K562 (cell line): Measurements from ENCODE around the gene PPIA. TPM values are rescaled to one million over a fixed set of nuclear protein-coding genes. Genes with fewer than 3 reads are reported as not detected.

Source experiments
- DPF2 ChIP-seq: fragments of 450-650 bp; IDR thresholded peaks from 2 replicates; pipeline ENCODE4 v1.6.1; 2016
- ERF ChIP-seq: fragments of 450-650 bp; formaldehyde crosslinking; IDR thresholded peaks from 2 replicates; pipeline ENCODE4 v1.4.0; 2020; ENCODE audit warnings: mild to moderate bottlenecking, mixed read lengths
- HMGN3 ChIP-seq: IDR thresholded peaks from 2 replicates; pipeline ENCODE4 v1.6.1; 2011; ENCODE audit warnings: borderline replicate concordance, low read depth, mild to moderate bottlenecking, mixed read lengths, low read length; ENCODE audit not compliant: insufficient read length; ENCODE audit errors: extremely low read depth
- MED1 ChIP-seq: sonication (generic); formaldehyde crosslinking; IDR thresholded peaks from 2 replicates; pipeline ENCODE4 v1.8.1; 2023; ENCODE audit warnings: missing genetic modification reagents, borderline replicate concordance
- MEIS2 ChIP-seq: fragments of 450-650 bp; IDR thresholded peaks from 2 replicates; pipeline ENCODE4 v1.6.1; 2014; ENCODE audit warnings: mild to moderate bottlenecking; ENCODE audit not compliant: partially characterized antibody
- MYNN ChIP-seq, 2 experiments: sonication (generic); formaldehyde crosslinking in 1 of 2; IDR thresholded peaks; 2 replicates each; pipeline versions ENCODE4 v1.5.0 to v1.6.1; 2016 to 2020; ENCODE audit warnings: antibody characterized with exemption in 1 of 2, missing genetic modification reagents in 1 of 2
- PTRF ChIP-seq: fragments of 450-650 bp; IDR thresholded peaks from 2 replicates; pipeline ENCODE4 v1.6.1; 2016; ENCODE audit warnings: mild to moderate bottlenecking, missing genetic modification characterization, missing compliant biosample characterization
- RBM22 ChIP-seq: fragments of 200-400 bp; formaldehyde crosslinking; IDR thresholded peaks from 2 replicates; pipeline ENCODE4 v1.6.1; 2018; ENCODE audit warnings: low read length, low read depth; ENCODE audit not compliant: poor library complexity, severe bottlenecking
- SIN3A ChIP-seq, 2 experiments: fragments of 150-350 bp in 1 of 2; IDR thresholded peaks; 2 replicates each; pipeline ENCODE4 v1.6.1; 2011 to 2016; ENCODE audit warnings: borderline replicate concordance in 2 of 2, low read depth in 2 of 2, low read length in 2 of 2, mild to moderate bottlenecking in 2 of 2, moderate library complexity in 2 of 2; ENCODE audit not compliant: control insufficient read depth in 1 of 2
- SIX5 ChIP-seq, 2 experiments: IDR thresholded peaks; 2 replicates each; pipeline ENCODE4 v1.6.1; 2011; ENCODE audit warnings: low read length in 2 of 2, borderline replicate concordance in 1 of 2, low read depth in 1 of 2, mild to moderate bottlenecking in 1 of 2, moderate library complexity in 1 of 2; ENCODE audit not compliant: insufficient read depth in 1 of 2
- STAG1 ChIP-seq: sonication (generic); formaldehyde crosslinking; IDR thresholded peaks from 2 replicates; pipeline ENCODE4 v1.5.0; 2020; ENCODE audit warnings: missing genetic modification reagents, borderline replicate concordance
- TSC22D4 ChIP-seq: fragments of 450-650 bp; IDR thresholded peaks from 2 replicates; pipeline ENCODE4 v1.6.1; 2016; ENCODE audit warnings: missing genetic modification characterization, missing biosample characterization, control low read depth
- ZKSCAN3 ChIP-seq: fragments of 250-450 bp; sonication (Bioruptor Pico); IDR thresholded peaks from 2 replicates; pipeline ENCODE4 v1.4.0; 2020
- ZNF143 ChIP-seq: sonication (generic); formaldehyde crosslinking; IDR thresholded peaks from 2 replicates; pipeline ENCODE4 v1.9.0; 2022; ENCODE audit warnings: mild to moderate bottlenecking, missing genetic modification reagents
- ZNF274 ChIP-seq: IDR thresholded peaks from 2 replicates; pipeline ENCODE4 v1.6.1; 2011; ENCODE audit warnings: low read depth, mild to moderate bottlenecking, low read length, moderate library complexity, borderline replicate concordance
- polyA plus RNA-seq, 8 experiments: library from polyadenylated mRNA; depleted of rRNA in 4 of 8; stranded (reverse) in 5 of 8; unstranded in 3 of 8; fragments of >200 nt; fragmentation: Nextera tagmentation in 2 of 8; fragmentation: Illumina TruSeq in 1 of 8; extraction: Ambion mirVana in 2 of 8; extraction: Trizol in 1 of 8; gene quantifications; 2 replicates each; pipeline versions ENCODE4 v1.2.1 to v1.2.3, GENCODE V29; 2011 to 2014; ENCODE audit warnings: inconsistent platforms in 1 of 8, missing spikeins in 1 of 8
- total RNA-seq, 7 experiments: library from RNA; depleted of rRNA in 6 of 7; stranded (reverse); fragments of >200 nt in 6 of 7; fragmentation: Illumina TruSeq in 2 of 7; extraction: Trizol in 2 of 7; gene quantifications; 2 replicates each; pipeline versions ENCODE4 v1.2.1 to v1.2.3, GENCODE V29; 2011 to 2021; ENCODE audit warnings: low replicate concordance in 1 of 7
- TF ChIP-seq, protein P1 (sequence below), 2 experiments: fragments of 200-800 bp in 1 of 2; sonication (Bioruptor generic) in 1 of 2; sonication (generic) in 1 of 2; formaldehyde crosslinking in 1 of 2; IDR thresholded peaks in 1 of 2; conservative IDR thresholded peaks in 1 of 2; 2 replicates each; pipeline versions ENCODE4 v1.5.0 to v1.6.1; 2016 to 2020; ENCODE audit warnings: missing compliant biosample characterization in 1 of 2, missing genetic modification characterization in 1 of 2, missing genetic modification reagents in 1 of 2
- TF ChIP-seq, protein P2 (sequence below): sonication (generic); formaldehyde crosslinking; IDR thresholded peaks from 2 replicates; pipeline ENCODE4 v1.4.0; 2020; ENCODE audit warnings: mild to moderate bottlenecking, missing genetic modification reagents
- TF ChIP-seq, protein P3 (sequence below): sonication (generic); formaldehyde crosslinking; IDR thresholded peaks from 2 replicates; pipeline ENCODE4 v1.5.0; 2020; ENCODE audit warnings: missing genetic modification reagents

The PPIA gene
- total and polyA plus RNA-seq, 9 of the 15 experiments (the other 6 are each of a cell fraction or from before 2014, with no cell fraction given) = 2,583 to 7,504 (median 3,973) TPM

DNA sequence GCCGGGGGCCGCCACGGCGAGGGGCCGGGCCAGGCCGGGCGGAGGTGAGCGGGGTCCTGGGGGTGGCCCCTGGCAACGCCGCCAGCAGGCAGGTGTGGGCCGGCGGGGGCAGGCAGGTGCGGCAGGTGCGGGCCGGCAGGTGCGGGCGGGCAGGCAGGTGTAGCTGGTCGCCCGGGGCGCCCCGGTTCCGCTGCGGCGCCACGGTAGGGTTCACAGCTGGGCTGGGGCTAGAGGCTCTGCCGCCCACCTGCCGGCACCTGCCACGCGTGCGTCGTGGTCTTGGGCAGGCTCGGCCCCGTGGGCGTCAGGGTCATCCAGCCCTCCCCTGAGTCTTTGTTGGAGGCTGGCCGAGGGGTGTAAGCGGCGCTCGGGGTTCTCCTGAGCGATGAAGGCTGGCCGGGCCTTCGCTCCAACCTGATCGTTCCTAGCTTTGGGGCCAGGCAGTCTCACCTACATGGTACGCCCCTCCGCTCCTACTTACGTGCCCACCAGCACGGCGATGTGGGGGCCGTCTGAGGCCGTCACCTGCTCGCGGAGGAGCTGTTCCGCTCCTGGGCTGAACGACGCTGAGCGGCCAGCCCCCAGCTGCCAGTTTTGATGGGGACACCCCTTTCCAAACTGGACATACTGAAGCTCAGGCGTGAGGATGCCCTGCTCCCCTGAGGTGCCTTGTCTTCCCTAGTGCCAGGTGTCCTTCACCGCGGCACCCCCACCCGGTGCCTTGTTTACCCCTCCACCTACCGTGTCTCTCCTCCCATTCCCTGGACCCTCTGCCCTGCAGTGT is 47.3 kb upstream of the PPIA start (continued):
- TF ChIP-seq, protein P1, sequence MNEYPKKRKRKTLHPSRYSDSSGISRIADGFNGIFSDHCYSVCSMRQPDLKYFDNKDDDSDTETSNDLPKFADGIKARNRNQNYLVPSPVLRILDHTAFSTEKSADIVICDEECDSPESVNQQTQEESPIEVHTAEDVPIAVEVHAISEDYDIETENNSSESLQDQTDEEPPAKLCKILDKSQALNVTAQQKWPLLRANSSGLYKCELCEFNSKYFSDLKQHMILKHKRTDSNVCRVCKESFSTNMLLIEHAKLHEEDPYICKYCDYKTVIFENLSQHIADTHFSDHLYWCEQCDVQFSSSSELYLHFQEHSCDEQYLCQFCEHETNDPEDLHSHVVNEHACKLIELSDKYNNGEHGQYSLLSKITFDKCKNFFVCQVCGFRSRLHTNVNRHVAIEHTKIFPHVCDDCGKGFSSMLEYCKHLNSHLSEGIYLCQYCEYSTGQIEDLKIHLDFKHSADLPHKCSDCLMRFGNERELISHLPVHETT (CRISPR knock-in tag; conservative IDR thresholded peaks at IDR 0.05 in 1 of 2, IDR thresholded peaks at IDR 0.05 in 1 of 2) = no peak
- TF ChIP-seq MEIS2 (no peak), DPF2 (no peak), TSC22D4 (tag) (no peak), HMGN3 (peak; percentile 18), SIN3A (IDR thresholded peaks at IDR 0.05; ENCODE audit: borderline replicate concordance in 2 of 2, control insufficient read depth in 1 of 2, low read depth in 2 of 2, low read length in 2 of 2) (peak in 1 of 2 experiments; percentile 29; a peak in 1 of 4 replicates), ERF (CRISPR knock-in tag) (0 out of 2 replicates have a peak, but pooled peaks have one; percentile 26), RBM22 (peak; percentile 47), MED1 (CRISPR knock-in tag) (no peak), STAG1 (no peak), MYNN (IDR thresholded peaks at IDR 0.05) (no peak), MYNN (CRISPR knock-in tag; IDR thresholded peaks at IDR 0.05) (no peak), ZKSCAN3 (CRISPR knock-in tag) (no peak), PTRF (tag) (no peak), ZNF274 (no peak), SIX5 (IDR thresholded peaks at IDR 0.05; ENCODE audit: borderline replicate concordance in 1 of 2, insufficient read depth in 1 of 2, low read depth in 1 of 2, low read length in 2 of 2) (no peak), ZNF143 (no peak)
- TF ChIP-seq, protein P2, sequence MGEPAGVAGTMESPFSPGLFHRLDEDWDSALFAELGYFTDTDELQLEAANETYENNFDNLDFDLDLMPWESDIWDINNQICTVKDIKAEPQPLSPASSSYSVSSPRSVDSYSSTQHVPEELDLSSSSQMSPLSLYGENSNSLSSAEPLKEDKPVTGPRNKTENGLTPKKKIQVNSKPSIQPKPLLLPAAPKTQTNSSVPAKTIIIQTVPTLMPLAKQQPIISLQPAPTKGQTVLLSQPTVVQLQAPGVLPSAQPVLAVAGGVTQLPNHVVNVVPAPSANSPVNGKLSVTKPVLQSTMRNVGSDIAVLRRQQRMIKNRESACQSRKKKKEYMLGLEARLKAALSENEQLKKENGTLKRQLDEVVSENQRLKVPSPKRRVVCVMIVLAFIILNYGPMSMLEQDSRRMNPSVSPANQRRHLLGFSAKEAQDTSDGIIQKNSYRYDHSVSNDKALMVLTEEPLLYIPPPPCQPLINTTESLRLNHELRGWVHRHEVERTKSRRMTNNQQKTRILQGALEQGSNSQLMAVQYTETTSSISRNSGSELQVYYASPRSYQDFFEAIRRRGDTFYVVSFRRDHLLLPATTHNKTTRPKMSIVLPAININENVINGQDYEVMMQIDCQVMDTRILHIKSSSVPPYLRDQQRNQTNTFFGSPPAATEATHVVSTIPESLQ (CRISPR knock-in tag) = no peak
- TF ChIP-seq, protein P3, sequence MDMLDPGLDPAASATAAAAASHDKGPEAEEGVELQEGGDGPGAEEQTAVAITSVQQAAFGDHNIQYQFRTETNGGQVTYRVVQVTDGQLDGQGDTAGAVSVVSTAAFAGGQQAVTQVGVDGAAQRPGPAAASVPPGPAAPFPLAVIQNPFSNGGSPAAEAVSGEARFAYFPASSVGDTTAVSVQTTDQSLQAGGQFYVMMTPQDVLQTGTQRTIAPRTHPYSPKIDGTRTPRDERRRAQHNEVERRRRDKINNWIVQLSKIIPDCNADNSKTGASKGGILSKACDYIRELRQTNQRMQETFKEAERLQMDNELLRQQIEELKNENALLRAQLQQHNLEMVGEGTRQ = no peak
